Liver (tissue), 9 donors: ENCODE data around the gene SMCO4. TPM values are rescaled to one million over a fixed set of nuclear protein-coding genes. Genes with fewer than 3 reads are reported as not detected.

Source experiments
- DNase-seq: peaks from one replicate; pipeline ENCODE4 v3.0.0-alpha.2; 2017; ENCODE audit warnings: low spot score
- H3K27ac ChIP-seq, 2 donors: one replicate each; pipeline ENCODE4 v1.7.0; 2013; ENCODE audit warnings: inconsistent platforms in 2 of 2, low read length in 2 of 2, control low read depth in 1 of 2, low read depth in 1 of 2, mild to moderate bottlenecking in 1 of 2
- H3K27me3 ChIP-seq, 4 donors: one replicate each; pipeline versions ENCODE4 v1.6.1 to v1.7.0; 2013; ENCODE audit warnings: low read length in 3 of 4, inconsistent platforms in 1 of 4, mild to moderate bottlenecking in 1 of 4, moderate library complexity in 1 of 4; ENCODE audit not compliant: control insufficient read depth in 4 of 4, insufficient read depth in 4 of 4
- H3K36me3 ChIP-seq, 4 donors: one replicate each; pipeline versions ENCODE4 v1.6.1 to v1.7.0; 2013; ENCODE audit warnings: low read length in 3 of 4, mild to moderate bottlenecking in 3 of 4, low read depth in 1 of 4, moderate library complexity in 1 of 4; ENCODE audit not compliant: control insufficient read depth in 4 of 4, insufficient read depth in 3 of 4
- H3K4me1 ChIP-seq, 4 donors: one replicate each; pipeline versions ENCODE4 v1.6.1 to v1.7.0; 2013; ENCODE audit warnings: low read length in 3 of 4, mild to moderate bottlenecking in 3 of 4, moderate library complexity in 1 of 4; ENCODE audit not compliant: control insufficient read depth in 4 of 4, insufficient read depth in 4 of 4
- H3K4me3 ChIP-seq, 3 donors: one replicate each; pipeline versions ENCODE4 v1.6.1 to v1.7.0; 2013; ENCODE audit warnings: low read length in 3 of 3, control low read depth in 1 of 3, low read depth in 1 of 3, mild to moderate bottlenecking in 1 of 3
- H3K9ac ChIP-seq, 2 donors: one replicate each; pipeline ENCODE4 v1.7.0; 2013; ENCODE audit warnings: low read length in 2 of 2, mild to moderate bottlenecking in 2 of 2, moderate library complexity in 2 of 2, control low read depth in 1 of 2, low read depth in 1 of 2
- H3K9me3 ChIP-seq, 4 donors: one replicate each; pipeline versions ENCODE4 v1.6.1 to v1.7.0; 2013; ENCODE audit warnings: low read length in 3 of 4; ENCODE audit not compliant: control insufficient read depth in 4 of 4
- EGR1 ChIP-seq, 2 donors: IDR thresholded peaks; 2 replicates each; pipeline ENCODE4 v1.6.1; 2016 to 2018; ENCODE audit warnings: antibody characterized with exemption in 2 of 2, low read depth in 2 of 2
- FOXA1 ChIP-seq: IDR thresholded peaks from 2 replicates; pipeline ENCODE4 v1.6.1; 2016; ENCODE audit warnings: antibody characterized with exemption
- FOXA2 ChIP-seq: IDR thresholded peaks from 2 replicates; pipeline ENCODE4 v1.6.1; 2016; ENCODE audit warnings: antibody characterized with exemption
- GABPA ChIP-seq, 2 donors: IDR thresholded peaks in 1 of 2; conservative IDR thresholded peaks in 1 of 2; 2 replicates each; pipeline ENCODE4 v1.6.1; 2016; ENCODE audit warnings: antibody characterized with exemption in 2 of 2, mild to moderate bottlenecking in 1 of 2, moderate library complexity in 1 of 2
- HNF4A ChIP-seq, 2 donors: conservative IDR thresholded peaks; 2 replicates each; pipeline ENCODE4 v1.6.1; 2016; ENCODE audit warnings: antibody characterized with exemption in 2 of 2, mild to moderate bottlenecking in 2 of 2
- HNF4G ChIP-seq: IDR thresholded peaks from 2 replicates; pipeline ENCODE4 v1.6.1; 2016; ENCODE audit warnings: antibody characterized with exemption
- JUND ChIP-seq, 2 donors: IDR thresholded peaks; 2 replicates each; pipeline ENCODE4 v1.6.1; 2016; ENCODE audit warnings: antibody characterized with exemption in 2 of 2
- NR2F2 ChIP-seq: IDR thresholded peaks from 2 replicates; pipeline ENCODE4 v1.6.1; 2016; ENCODE audit warnings: antibody characterized with exemption
- RAD21 ChIP-seq, 2 donors: IDR thresholded peaks; 2 replicates each; pipeline ENCODE4 v1.6.1; 2016; ENCODE audit warnings: antibody characterized with exemption in 2 of 2, mild to moderate bottlenecking in 2 of 2
- RXRA ChIP-seq, 2 donors: IDR thresholded peaks; 2 replicates each; pipeline ENCODE4 v1.6.1; 2017 to 2018; ENCODE audit warnings: antibody characterized with exemption in 2 of 2, mild to moderate bottlenecking in 1 of 2
- SP1 ChIP-seq: IDR thresholded peaks from 2 replicates; pipeline ENCODE4 v1.6.1; 2018; ENCODE audit warnings: antibody characterized with exemption, mild to moderate bottlenecking
- TAF1 ChIP-seq: conservative IDR thresholded peaks from 2 replicates; pipeline ENCODE4 v1.6.1; 2016; ENCODE audit warnings: antibody characterized with exemption, mild to moderate bottlenecking
- YY1 ChIP-seq: IDR thresholded peaks from 2 replicates; pipeline ENCODE4 v1.6.1; 2016; ENCODE audit warnings: antibody characterized with exemption, mild to moderate bottlenecking
- WGBS: extraction: QIAGEN DNeasy Blood & Tissue Kit; methylation state at CpG from one replicate; pipeline ENCODE4 v1.1.7; 2013; 5-methylcytosine and 5-hydroxymethylcytosine counted together
- polyA plus RNA-seq, 2 donors: library from polyadenylated mRNA; stranded (reverse) in 1 of 2; unstranded in 1 of 2; fragments of 200-250 nt in 1 of 2; fragments of >200 nt in 1 of 2; fragmentation: Nextera tagmentation in 1 of 2; extraction: Ambion mirVana in 1 of 2; gene quantifications; one replicate each; pipeline versions ENCODE4 v1.2.1 to v1.2.3, GENCODE V29; 2013 to 2015
- total RNA-seq, 2 donors: library from RNA; depleted of rRNA; stranded (reverse); fragments of >200 nt; gene quantifications; one replicate each; pipeline ENCODE4 v1.2.3, GENCODE V29; 2014
- TF ChIP-seq, protein P1 (sequence below): IDR thresholded peaks from 2 replicates; pipeline ENCODE4 v1.6.1; 2016; ENCODE audit warnings: antibody characterized with exemption
- TF ChIP-seq, protein P2 (sequence below): IDR thresholded peaks from 2 replicates; pipeline ENCODE4 v1.6.1; 2016; ENCODE audit warnings: antibody characterized with exemption
- TF ChIP-seq, protein P3 (sequence below): fragments of 150-350 bp; IDR thresholded peaks from 2 replicates; pipeline ENCODE4 v1.5.1; 2017; ENCODE audit warnings: improper control_type of control experiment, low read depth, low read length; ENCODE audit not compliant: missing input control
- TF ChIP-seq, protein P4 (sequence below): IDR thresholded peaks from 2 replicates; pipeline ENCODE4 v1.6.1; 2016; ENCODE audit warnings: antibody characterized with exemption
- TF ChIP-seq, protein P5 (sequence below): IDR thresholded peaks from 2 replicates; pipeline ENCODE4 v1.6.1; 2016; ENCODE audit warnings: antibody characterized with exemption, mild to moderate bottlenecking
- donor health status: healthy.
- donor health status: healthy.
- donor health status: healthy.
- donor health status: healthy.
- donor health status: healthy.

SMCO4 gene
- total and polyA plus RNA-seq, 4 donors = 21.2 to 98.8 (median 47.9) TPM

DNA sequence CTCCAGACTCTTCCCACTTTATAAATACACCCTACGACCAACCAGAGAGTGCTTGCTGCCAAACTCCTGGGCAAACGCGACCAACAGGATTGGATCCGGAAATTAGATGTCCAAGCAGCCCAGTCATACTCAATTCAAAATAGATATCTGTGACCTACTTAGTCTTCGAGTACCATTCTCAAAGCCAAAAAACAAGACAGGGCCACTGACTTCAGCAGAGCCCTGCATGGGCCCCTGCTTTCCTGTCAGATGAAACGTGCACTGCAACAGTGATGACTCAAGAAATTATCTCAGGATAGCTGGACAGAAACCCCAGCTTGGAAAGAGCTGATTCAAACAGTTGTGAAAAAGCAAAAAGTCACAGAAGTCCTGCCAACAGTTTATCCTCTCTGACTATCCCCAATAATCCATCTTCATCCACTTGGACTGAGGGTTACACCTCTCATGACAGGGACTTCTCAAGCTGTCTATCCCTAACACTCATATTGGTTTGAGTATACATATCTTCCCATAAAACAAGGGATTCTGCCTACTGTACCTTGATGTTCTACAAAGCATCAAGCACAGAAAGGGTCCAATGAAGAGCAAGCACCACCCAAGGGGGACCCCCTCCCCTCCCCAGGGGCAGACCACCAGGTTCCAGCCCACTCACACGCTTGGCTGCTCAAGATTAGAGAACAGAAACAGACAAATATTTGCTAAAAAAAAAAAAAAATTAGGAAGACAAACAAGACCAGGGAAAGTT is 17.4 kb downstream of the SMCO4 start:
- DNase-seq = no peak
- no peaks in the 10 kb centered on the region for H3K36me3 ChIP-seq
- H3K27me3 ChIP-seq = no peaks in the 10 kb centered on the region
- TF ChIP-seq, protein P1, sequence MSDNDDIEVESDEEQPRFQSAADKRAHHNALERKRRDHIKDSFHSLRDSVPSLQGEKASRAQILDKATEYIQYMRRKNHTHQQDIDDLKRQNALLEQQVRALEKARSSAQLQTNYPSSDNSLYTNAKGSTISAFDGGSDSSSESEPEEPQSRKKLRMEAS = no peak
- TF ChIP-seq RAD21 (IDR thresholded peaks at IDR 0.05) (no peak), SP1 (no peak), HNF4G (no peak), JUND (IDR thresholded peaks at IDR 0.05) (peak in 1 of 2 donors; percentile 18), HNF4A (conservative IDR thresholded peaks at IDR 0.05) (peak; percentile 14 to 19), GABPA (IDR thresholded peaks at IDR 0.05 in 1 of 2, conservative IDR thresholded peaks at IDR 0.05 in 1 of 2) (no peak), RXRA (IDR thresholded peaks at IDR 0.05) (peak in 1 of 2 donors; percentile 33), FOXA1 (no peak), YY1 (no peak), TAF1 (no peak), EGR1 (IDR thresholded peaks at IDR 0.05; ENCODE audit: low read depth in 2 of 2) (no peak), NR2F2 (no peak), FOXA2 (no peak)
- TF ChIP-seq, protein P2, sequence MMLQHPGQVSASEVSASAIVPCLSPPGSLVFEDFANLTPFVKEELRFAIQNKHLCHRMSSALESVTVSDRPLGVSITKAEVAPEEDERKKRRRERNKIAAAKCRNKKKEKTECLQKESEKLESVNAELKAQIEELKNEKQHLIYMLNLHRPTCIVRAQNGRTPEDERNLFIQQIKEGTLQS = no peak
- TF ChIP-seq, protein P3, sequence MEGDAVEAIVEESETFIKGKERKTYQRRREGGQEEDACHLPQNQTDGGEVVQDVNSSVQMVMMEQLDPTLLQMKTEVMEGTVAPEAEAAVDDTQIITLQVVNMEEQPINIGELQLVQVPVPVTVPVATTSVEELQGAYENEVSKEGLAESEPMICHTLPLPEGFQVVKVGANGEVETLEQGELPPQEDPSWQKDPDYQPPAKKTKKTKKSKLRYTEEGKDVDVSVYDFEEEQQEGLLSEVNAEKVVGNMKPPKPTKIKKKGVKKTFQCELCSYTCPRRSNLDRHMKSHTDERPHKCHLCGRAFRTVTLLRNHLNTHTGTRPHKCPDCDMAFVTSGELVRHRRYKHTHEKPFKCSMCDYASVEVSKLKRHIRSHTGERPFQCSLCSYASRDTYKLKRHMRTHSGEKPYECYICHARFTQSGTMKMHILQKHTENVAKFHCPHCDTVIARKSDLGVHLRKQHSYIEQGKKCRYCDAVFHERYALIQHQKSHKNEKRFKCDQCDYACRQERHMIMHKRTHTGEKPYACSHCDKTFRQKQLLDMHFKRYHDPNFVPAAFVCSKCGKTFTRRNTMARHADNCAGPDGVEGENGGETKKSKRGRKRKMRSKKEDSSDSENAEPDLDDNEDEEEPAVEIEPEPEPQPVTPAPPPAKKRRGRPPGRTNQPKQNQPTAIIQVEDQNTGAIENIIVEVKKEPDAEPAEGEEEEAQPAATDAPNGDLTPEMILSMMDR = no peak
- TF ChIP-seq, protein P4, sequence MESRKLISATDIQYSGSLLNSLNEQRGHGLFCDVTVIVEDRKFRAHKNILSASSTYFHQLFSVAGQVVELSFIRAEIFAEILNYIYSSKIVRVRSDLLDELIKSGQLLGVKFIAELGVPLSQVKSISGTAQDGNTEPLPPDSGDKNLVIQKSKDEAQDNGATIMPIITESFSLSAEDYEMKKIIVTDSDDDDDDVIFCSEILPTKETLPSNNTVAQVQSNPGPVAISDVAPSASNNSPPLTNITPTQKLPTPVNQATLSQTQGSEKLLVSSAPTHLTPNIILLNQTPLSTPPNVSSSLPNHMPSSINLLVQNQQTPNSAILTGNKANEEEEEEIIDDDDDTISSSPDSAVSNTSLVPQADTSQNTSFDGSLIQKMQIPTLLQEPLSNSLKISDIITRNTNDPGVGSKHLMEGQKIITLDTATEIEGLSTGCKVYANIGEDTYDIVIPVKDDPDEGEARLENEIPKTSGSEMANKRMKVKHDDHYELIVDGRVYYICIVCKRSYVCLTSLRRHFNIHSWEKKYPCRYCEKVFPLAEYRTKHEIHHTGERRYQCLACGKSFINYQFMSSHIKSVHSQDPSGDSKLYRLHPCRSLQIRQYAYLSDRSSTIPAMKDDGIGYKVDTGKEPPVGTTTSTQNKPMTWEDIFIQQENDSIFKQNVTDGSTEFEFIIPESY = no peak
- TF ChIP-seq, protein P5, sequence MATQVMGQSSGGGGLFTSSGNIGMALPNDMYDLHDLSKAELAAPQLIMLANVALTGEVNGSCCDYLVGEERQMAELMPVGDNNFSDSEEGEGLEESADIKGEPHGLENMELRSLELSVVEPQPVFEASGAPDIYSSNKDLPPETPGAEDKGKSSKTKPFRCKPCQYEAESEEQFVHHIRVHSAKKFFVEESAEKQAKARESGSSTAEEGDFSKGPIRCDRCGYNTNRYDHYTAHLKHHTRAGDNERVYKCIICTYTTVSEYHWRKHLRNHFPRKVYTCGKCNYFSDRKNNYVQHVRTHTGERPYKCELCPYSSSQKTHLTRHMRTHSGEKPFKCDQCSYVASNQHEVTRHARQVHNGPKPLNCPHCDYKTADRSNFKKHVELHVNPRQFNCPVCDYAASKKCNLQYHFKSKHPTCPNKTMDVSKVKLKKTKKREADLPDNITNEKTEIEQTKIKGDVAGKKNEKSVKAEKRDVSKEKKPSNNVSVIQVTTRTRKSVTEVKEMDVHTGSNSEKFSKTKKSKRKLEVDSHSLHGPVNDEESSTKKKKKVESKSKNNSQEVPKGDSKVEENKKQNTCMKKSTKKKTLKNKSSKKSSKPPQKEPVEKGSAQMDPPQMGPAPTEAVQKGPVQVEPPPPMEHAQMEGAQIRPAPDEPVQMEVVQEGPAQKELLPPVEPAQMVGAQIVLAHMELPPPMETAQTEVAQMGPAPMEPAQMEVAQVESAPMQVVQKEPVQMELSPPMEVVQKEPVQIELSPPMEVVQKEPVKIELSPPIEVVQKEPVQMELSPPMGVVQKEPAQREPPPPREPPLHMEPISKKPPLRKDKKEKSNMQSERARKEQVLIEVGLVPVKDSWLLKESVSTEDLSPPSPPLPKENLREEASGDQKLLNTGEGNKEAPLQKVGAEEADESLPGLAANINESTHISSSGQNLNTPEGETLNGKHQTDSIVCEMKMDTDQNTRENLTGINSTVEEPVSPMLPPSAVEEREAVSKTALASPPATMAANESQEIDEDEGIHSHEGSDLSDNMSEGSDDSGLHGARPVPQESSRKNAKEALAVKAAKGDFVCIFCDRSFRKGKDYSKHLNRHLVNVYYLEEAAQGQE = no peak
- H3K4me3 ChIP-seq = no peak overlapping the region
- H3K9me3 ChIP-seq = no peaks in the 10 kb centered on the region
- H3K9ac ChIP-seq = no peak overlapping the region
- WGBS = 28% methylated on average over 7 of the region's 7 CpGs
- H3K27ac ChIP-seq = peak overlapping the region; percentile 73 to 78
- H3K4me1 ChIP-seq = peaks cover 19 to 80% (median 69%) of the 10 kb centered on the region in 4 donors
